Activated CD8-positive, alpha-beta T cell treated with anti-CD3 and anti-CD28 coated beads for 36 hours (primary cell): ENCODE data around the gene MMP19. TPM values are rescaled to one million over a fixed set of nuclear protein-coding genes. Genes with fewer than 3 reads are reported as not detected.

Source experiments
- total RNA-seq, 2 experiments: library from RNA; stranded (reverse); gene quantifications; one replicate each; pipeline ENCODE4 v1.2.3, GENCODE V29; 2021

Gene MMP19
- total RNA-seq, 2 experiments from 2014 or later = not detected

Other genes with a start within 250 kb of the MMP19 start
- not detected for gene OR10P1, start 206.0 kb downstream of the MMP19 start, total RNA-seq
- 1 to 10 TPM; 4.3 to 4.8 TPM for gene ITGA7, start 135.0 kb downstream of the MMP19 start, total RNA-seq
- gene BLOC1S1, start 126.9 kb downstream of the MMP19 start, total RNA-seq = 10 to 100 TPM; 79.0 to 84.6 TPM
- 1 to 10 TPM; 5.3 to 6.8 TPM for gene RDH5, start 122.5 kb downstream of the MMP19 start, total RNA-seq
- gene CD63, start 113.9 kb downstream of the MMP19 start, total RNA-seq = 100 to 1,000 TPM in 1 of 2 experiments, 10 to 100 TPM in 1; 99.6 to 101 TPM
- 1 to 10 TPM; 7.4 to 9.3 TPM for gene GDF11, start 99.8 kb downstream of the MMP19 start, total RNA-seq
- 10 to 100 TPM; 93.9 to 94.0 TPM for gene SARNP, start 25.2 kb downstream of the MMP19 start, total RNA-seq
- 10 to 100 TPM; 24.2 to 27.0 TPM for gene ORMDL2, start 24.9 kb downstream of the MMP19 start, total RNA-seq
- gene DNAJC14, start 13.3 kb downstream of the MMP19 start, total RNA-seq = 10 to 100 TPM; 23.1 to 23.7 TPM
- 10 to 100 TPM; 22.1 to 22.9 TPM for gene PYM1, start 85.0 kb upstream of the MMP19 start, total RNA-seq
- 100 to 1,000 TPM; 350 to 353 TPM for gene DGKA, start 88.2 kb upstream of the MMP19 start, total RNA-seq
- gene PMEL, start 123.1 kb upstream of the MMP19 start, total RNA-seq = 1 to 10 TPM in 1 of 2 experiments, under 1 TPM in 1; 0.65 to 1.2 TPM
- gene CDK2, start 123.9 kb upstream of the MMP19 start, total RNA-seq = 10 to 100 TPM; 86.7 to 90.1 TPM
- gene RAB5B, start 131.1 kb upstream of the MMP19 start, total RNA-seq = 10 to 100 TPM; 26.0 to 32.4 TPM
- 1 to 10 TPM; 4.6 to 6.2 TPM for gene SUOX, start 154.3 kb upstream of the MMP19 start, total RNA-seq
- gene IKZF4, start 178.1 kb upstream of the MMP19 start, total RNA-seq = 10 to 100 TPM; 20.5 to 20.8 TPM
- 10 to 100 TPM; 29.7 to 29.8 TPM for gene RPS26, start 199.0 kb upstream of the MMP19 start, total RNA-seq
- under 1 TPM; 0.98 to 0.99 TPM for gene ERBB3, start 237.2 kb upstream of the MMP19 start, total RNA-seq